Uterus (tissue), 4 donors: ENCODE results near the gene FBXO39. TPM values are rescaled to one million over a fixed set of nuclear protein-coding genes. Genes with fewer than 3 reads are reported as not detected.

ENCODE experiments used
- DNase-seq, 2 donors: peaks; one replicate each; pipeline ENCODE4 v3.0.0-alpha.2; 2019 to 2020
- H3K27ac ChIP-seq, 2 donors: fragments of 200-600 bp; sonication (generic); 1 replicate in 1 of 2; 2 replicates in 1 of 2; pipeline ENCODE4 v1.5.1; 2016 to 2018
- H3K27me3 ChIP-seq, 2 donors: fragments of 200-600 bp; sonication (generic); one replicate each; pipeline ENCODE4 v1.5.1; 2018 to 2019; ENCODE audit warnings: control low read depth in 1 of 2
- H3K36me3 ChIP-seq, 2 donors: fragments of 200-600 bp; sonication (generic); one replicate each; pipeline ENCODE4 v1.5.1; 2019; ENCODE audit warnings: control low read depth in 1 of 2
- H3K4me1 ChIP-seq, 2 donors: fragments of 200-600 bp; sonication (generic); one replicate each; pipeline ENCODE4 v1.5.1; 2018 to 2019; ENCODE audit warnings: control low read depth in 1 of 2
- H3K4me3 ChIP-seq, 2 donors: fragments of 200-600 bp; sonication (generic); 1 replicate in 1 of 2; 2 replicates in 1 of 2; pipeline ENCODE4 v1.5.1; 2018 to 2019; ENCODE audit warnings: mild to moderate bottlenecking in 1 of 2
- H3K9me3 ChIP-seq, 2 donors: fragments of 200-600 bp; sonication (generic); one replicate each; pipeline ENCODE4 v1.5.1; 2019; ENCODE audit warnings: control low read depth in 1 of 2
- CTCF ChIP-seq, 4 experiments: fragments of 200-600 bp in 2 of 4; fragments of 450-650 bp in 2 of 4; sonication (generic) in 2 of 4; IDR thresholded peaks; one replicate each; pipeline ENCODE4 v1.5.1; 2016 to 2019; ENCODE audit warnings: antibody characterized with exemption in 4 of 4, mild to moderate bottlenecking in 2 of 4, moderate library complexity in 1 of 4
- POLR2A ChIP-seq, 2 donors: fragments of 450-650 bp; IDR thresholded peaks; one replicate each; pipeline ENCODE4 v1.6.1; 2016; ENCODE audit warnings: antibody characterized with exemption in 2 of 2, mild to moderate bottlenecking in 1 of 2, moderate library complexity in 1 of 2
- intact Hi-C: fragments of 100-400 bp; cut with DNase I; formaldehyde crosslinking; loops from one replicate; pipeline ENCODE4 v1.15.1; 2023; ENCODE audit warnings: low total_unique reads
- total RNA-seq, 4 donors: library from RNA; depleted of rRNA in 3 of 4; stranded (reverse); fragments of >200 nt in 3 of 4; gene quantifications; one replicate each; pipeline versions ENCODE4 v1.1.0 to v1.2.4, GENCODE V29; 2014 to 2023
- donor health status: DM: yes; HTN: yes; CAD: no.

Gene FBXO39
- total RNA-seq, 4 donors from 2014 or later, result 0.76 to 4.7 (median 2.0) TPM; not detected in 1

DNA sequence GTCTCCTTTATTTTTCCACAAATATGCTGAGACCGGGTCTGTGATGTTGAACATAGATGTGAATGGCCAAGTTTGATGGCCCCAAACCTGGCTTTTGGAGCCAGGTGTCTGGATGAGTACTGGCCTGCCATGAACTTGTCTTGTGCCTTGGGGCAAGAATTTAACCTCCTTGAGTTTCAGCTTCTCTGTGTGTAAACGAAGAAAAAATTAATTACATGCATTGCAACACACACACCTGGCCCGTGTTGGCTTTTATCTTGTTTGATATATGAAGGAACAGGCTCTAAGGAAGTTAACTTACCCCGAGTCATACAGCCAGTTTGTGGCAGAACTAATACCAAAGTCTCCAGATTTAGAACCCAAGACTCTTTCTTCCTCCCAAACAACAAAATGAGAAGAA is 13.1 kb downstream of the FBXO39 start:
- no peaks in the 10 kb centered on the region for H3K9me3 ChIP-seq
- H3K4me1 ChIP-seq, result no peaks in the 10 kb centered on the region
- no peak overlapping the region for H3K27ac ChIP-seq
- TF ChIP-seq POLR2A (IDR thresholded peaks at IDR 0.05) (no peak), CTCF (IDR thresholded peaks at IDR 0.05) (no peak)
- intact Hi-C loops, result no loop called here
- H3K27me3 ChIP-seq, result no peaks in the 10 kb centered on the region
- H3K36me3 ChIP-seq, result no peaks in the 10 kb centered on the region
- no peak for DNase-seq
- no peak overlapping the region for H3K4me3 ChIP-seq

DNA sequence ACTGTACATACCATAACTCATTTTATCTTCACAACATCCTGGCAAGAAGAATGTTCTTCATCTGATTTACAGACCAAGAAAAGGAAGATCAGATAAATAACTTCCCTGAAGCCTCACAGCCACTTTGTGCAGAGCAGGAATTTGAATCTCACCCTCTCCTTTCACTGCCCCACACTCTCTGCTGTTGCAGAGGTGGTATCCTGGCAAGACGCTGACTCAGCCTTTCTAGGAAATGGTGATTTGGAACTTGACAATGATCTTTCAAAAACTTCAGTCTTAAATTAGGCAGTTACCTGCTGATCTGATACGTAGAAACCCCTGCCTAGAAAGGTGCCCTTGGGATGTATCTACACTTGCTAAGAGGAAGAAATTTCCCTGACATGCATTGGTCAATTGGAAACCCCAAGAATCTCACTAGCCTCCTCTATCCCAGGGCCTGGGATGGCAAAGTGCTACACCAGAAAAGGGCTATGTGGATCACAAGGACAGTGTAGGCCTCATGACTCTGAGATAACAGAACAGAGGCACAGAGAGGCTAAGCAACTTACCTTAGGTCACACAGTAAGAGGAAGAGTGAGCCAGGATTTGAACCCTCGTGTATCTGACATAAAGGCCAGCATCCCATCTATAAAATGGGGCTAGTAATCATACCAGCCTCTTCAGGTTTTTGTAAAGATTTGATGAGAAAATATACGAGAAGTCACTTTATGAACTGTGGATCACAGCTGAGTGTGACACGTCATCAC is 17.9 kb downstream of the FBXO39 start:
- no peak overlapping the region for H3K4me3 ChIP-seq
- no peak overlapping the region for H3K27ac ChIP-seq
- no peak for DNase-seq
- intact Hi-C loops, result no loop called here
- no peaks in the 10 kb centered on the region for H3K27me3 ChIP-seq
- H3K4me1 ChIP-seq, result no peaks in the 10 kb centered on the region
- H3K9me3 ChIP-seq, result no peaks in the 10 kb centered on the region
- no peaks in the 10 kb centered on the region for H3K36me3 ChIP-seq
- TF ChIP-seq CTCF (IDR thresholded peaks at IDR 0.05), result no peak
- no peak for TF ChIP-seq POLR2A (IDR thresholded peaks at IDR 0.05)

DNA sequence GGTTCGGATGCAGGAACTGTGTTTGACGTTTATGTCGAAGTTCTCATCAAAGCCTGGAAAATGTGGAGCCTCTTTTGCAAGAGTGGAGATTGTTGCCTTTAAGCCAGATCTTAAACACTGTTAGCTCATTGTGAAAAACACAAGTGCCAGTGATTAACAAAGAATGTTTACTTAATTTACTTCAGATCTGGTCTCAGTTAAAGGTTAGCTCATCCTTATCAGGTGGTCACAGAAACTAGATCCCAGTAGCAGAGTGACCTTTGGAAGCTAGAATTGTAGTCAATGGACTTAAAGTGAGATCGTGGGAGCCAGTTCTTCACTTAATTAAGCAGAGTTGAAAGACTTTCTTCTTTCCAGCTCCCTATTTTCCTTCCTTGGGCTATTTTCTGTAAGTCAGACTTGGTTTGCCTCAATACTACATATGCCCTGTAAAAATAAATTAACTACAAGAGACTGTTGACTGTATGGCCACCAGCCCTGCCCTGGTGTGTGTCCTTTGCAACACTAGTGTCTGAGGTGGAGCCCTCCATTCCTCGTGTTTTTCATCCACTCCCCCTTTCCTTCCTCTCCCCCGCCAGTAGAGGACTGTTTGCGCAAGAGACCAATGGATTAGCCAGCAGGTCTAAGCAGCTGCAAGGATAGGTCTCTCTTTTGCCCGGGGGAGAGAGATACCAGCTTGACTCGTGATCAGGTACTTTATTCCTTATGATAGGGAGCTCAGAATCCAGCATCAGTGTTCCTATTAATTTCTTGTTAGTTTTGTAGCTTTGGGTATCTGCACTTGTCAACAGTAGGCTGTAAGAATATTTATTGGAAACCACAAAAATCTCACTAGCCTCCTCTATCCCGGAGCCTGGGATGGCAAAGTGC is 20.2 kb downstream of the FBXO39 start:
- intact Hi-C loops, result no loop called here
- Histone ChIP-seq H3K4me1 (no peaks in the 10 kb centered on the region), H3K36me3 (no peaks in the 10 kb centered on the region), H3K4me3 (no peak overlapping the region), H3K9me3 (no peaks in the 10 kb centered on the region), H3K27me3 (no peaks in the 10 kb centered on the region), H3K27ac (no peak overlapping the region)
- TF ChIP-seq CTCF (IDR thresholded peaks at IDR 0.05), result no peak
- no peak for TF ChIP-seq POLR2A (IDR thresholded peaks at IDR 0.05)
- DNase-seq, result no peak

GRCh38 chr17:6796887-6797490 is 21.0 kb downstream of the FBXO39 start:
- Histone ChIP-seq H3K27me3 (no peaks in the 10 kb centered on the region), H3K9me3 (no peaks in the 10 kb centered on the region), H3K4me3 (no peak overlapping the region), H3K27ac (no peak overlapping the region), H3K36me3 (no peaks in the 10 kb centered on the region), H3K4me1 (no peaks in the 10 kb centered on the region)
- TF ChIP-seq POLR2A (IDR thresholded peaks at IDR 0.05), result no peak
- no peak for TF ChIP-seq CTCF (IDR thresholded peaks at IDR 0.05)
- no peak for DNase-seq
- intact Hi-C loops, result no loop called here
